ENCODE data around the gene PSAT1. TPM values are rescaled to one million over a fixed set of nuclear protein-coding genes. Genes with fewer than 3 reads are reported as not detected.

Gene PSAT1
- 56.0 and 69.5 TPM in 2 replicates for total RNA-seq (2022)
- Bru-seq, nascent RNA: percentile 80 among the genes with signal in this experiment
- percentile 90 among the genes with signal in this experiment for BruChase-seq, experiment 1, labeled RNA remaining after a 6-hour chase
- percentile 77 among the genes with signal in this experiment for BruChase-seq, experiment 2, labeled RNA remaining after a 2-hour chase
- long read RNA-seq, transcript PSAT1-202 (9 exons, 2,188 nt): major isoform, 87 of 99 reads
- long read RNA-seq, partial matches to known transcripts: 8 of 99 reads
- long read RNA-seq, other reads (novel, unspliced or antisense): 2 of 99 reads

DNA sequence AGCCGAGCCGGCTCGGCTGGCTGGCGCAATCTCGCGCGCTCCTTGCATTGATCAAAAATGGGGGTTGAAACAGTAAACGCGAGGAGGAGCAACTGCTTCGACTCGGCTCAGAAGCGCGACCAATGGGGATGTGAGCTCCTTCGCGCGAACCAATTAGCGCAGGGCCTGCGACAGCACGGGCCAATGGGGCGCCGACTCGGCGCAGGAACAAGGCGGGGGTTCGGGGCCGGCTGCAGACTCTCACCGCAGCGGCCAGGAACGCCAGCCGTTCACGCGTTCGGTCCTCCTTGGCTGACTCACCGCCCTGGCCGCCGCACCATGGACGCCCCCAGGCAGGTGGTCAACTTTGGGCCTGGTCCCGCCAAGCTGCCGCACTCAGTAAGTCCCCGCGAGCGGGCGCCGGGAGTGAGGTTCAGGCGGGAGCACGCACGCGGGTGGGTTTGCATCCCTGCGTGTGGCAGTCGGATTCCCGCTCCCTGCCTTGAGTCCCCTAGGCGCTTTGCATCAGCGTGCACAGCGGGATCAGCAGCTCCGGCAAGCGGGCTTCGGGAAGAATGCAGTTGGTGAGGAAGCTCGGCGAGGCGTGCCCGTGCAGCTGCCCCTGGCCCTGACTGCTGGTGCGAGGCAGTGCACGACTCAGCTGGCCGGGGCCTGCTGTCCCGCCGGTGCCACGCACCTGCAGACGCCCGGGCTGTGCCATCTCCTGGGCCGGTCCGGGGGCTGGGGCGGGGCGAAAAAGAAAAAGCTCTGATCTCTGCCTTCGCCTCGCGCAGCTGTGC, at the start of gene PSAT1:
TSS of gene PSAT1 (plus strand) at position 233 of the 779 bp plus-strand sequence. CDS start at position 319, 86 bp downstream.
- H3K4me1 Mint-ChIP-seq (ENCODE audit: low read depth, unreplicated experiment): peaks cover 8% of the 10 kb centered on the region
- peak within 1 kb of the TSS; percentile 91 for H3K4me3 Mint-ChIP-seq (ENCODE audit: low read depth, unreplicated experiment)
- DNase-seq: peak; percentile 89
- TF ChIP-seq, protein P1, sequence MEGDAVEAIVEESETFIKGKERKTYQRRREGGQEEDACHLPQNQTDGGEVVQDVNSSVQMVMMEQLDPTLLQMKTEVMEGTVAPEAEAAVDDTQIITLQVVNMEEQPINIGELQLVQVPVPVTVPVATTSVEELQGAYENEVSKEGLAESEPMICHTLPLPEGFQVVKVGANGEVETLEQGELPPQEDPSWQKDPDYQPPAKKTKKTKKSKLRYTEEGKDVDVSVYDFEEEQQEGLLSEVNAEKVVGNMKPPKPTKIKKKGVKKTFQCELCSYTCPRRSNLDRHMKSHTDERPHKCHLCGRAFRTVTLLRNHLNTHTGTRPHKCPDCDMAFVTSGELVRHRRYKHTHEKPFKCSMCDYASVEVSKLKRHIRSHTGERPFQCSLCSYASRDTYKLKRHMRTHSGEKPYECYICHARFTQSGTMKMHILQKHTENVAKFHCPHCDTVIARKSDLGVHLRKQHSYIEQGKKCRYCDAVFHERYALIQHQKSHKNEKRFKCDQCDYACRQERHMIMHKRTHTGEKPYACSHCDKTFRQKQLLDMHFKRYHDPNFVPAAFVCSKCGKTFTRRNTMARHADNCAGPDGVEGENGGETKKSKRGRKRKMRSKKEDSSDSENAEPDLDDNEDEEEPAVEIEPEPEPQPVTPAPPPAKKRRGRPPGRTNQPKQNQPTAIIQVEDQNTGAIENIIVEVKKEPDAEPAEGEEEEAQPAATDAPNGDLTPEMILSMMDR (IDR thresholded peaks at IDR 0.05; ENCODE audit: unreplicated experiment): no peak
- peaks cover 39% of the 10 kb centered on the region for H3K36me3 Mint-ChIP-seq (ENCODE audit: insufficient read depth, unreplicated experiment)
- intact Hi-C loops (cut with micrococcal nuclease; ENCODE audit: unreplicated experiment): no loop called here
- no peaks in the 10 kb centered on the region for H3K27me3 Mint-ChIP-seq (ENCODE audit: unreplicated experiment)
- H3K27ac Mint-ChIP-seq (ENCODE audit: unreplicated experiment): peak within 1 kb of the TSS; percentile 95
- BruUV-seq (replicated peaks): no TSS peak
- H3K9me3 Mint-ChIP-seq (ENCODE audit: low read depth, unreplicated experiment): no peaks in the 10 kb centered on the region
- CTCF ChIA-PET: interaction anchor here (0.6 to 1.1 kb wide), 3 partner anchors 14 to 57 kb away, joined by 4 to 6 read pairs (median 5); no protein-coding TSS in a partner anchor

- no peak for DNase-seq
- no TSS peak for BruUV-seq (replicated peaks)
- no peaks in the 10 kb centered on the region for H3K27me3 Mint-ChIP-seq (ENCODE audit: unreplicated experiment)
- no peaks in the 10 kb centered on the region for H3K9me3 Mint-ChIP-seq (ENCODE audit: low read depth, unreplicated experiment)
- CTCF ChIA-PET: no interaction called here
- no peaks in the 10 kb centered on the region for H3K36me3 Mint-ChIP-seq (ENCODE audit: insufficient read depth, unreplicated experiment)
- H3K4me3 Mint-ChIP-seq (ENCODE audit: low read depth, unreplicated experiment): no peak overlapping the region
- H3K4me1 Mint-ChIP-seq (ENCODE audit: low read depth, unreplicated experiment): no peaks in the 10 kb centered on the region
- intact Hi-C loops (cut with micrococcal nuclease; ENCODE audit: unreplicated experiment): no loop called here
- TF ChIP-seq, protein P1 (IDR thresholded peaks at IDR 0.05; ENCODE audit: unreplicated experiment): no peak
- H3K27ac Mint-ChIP-seq (ENCODE audit: unreplicated experiment): no peak overlapping the region
These were observed 48.3 kb upstream of the PSAT1 start for GRCh38 chr9:78248635-78249034.

DNA sequence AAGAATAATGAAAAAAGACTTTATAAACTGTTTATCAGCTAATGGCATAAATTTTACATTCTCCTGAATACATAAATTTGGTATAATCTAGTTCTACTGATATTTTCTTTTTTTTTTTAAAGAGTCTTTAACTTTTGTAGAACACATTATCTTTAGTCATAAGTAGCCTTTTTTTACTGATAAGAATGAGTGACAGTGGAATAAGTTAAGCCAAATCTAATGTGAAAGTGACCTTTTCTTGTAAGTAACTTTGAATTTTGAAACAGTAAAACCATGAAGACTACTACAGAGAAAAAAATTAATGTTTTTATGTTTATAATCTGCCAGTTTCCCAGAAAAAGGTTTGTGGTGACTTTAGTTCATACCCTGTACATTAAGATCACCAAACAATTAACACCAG, 47.4 kb upstream of the PSAT1 start:
- Mint-ChIP-seq H3K27ac (ENCODE audit: unreplicated experiment) (no peak overlapping the region), H3K9me3 (ENCODE audit: low read depth, unreplicated experiment) (no peaks in the 10 kb centered on the region), H3K36me3 (ENCODE audit: insufficient read depth, unreplicated experiment) (no peaks in the 10 kb centered on the region), H3K4me3 (ENCODE audit: low read depth, unreplicated experiment) (no peak overlapping the region), H3K27me3 (ENCODE audit: unreplicated experiment) (no peaks in the 10 kb centered on the region), H3K4me1 (ENCODE audit: low read depth, unreplicated experiment) (no peaks in the 10 kb centered on the region)
- DNase-seq: no peak
- intact Hi-C loops (cut with micrococcal nuclease; ENCODE audit: unreplicated experiment): no loop called here
- CTCF ChIA-PET: no interaction called here
- BruUV-seq (replicated peaks): no TSS peak
- TF ChIP-seq, protein P1 (IDR thresholded peaks at IDR 0.05; ENCODE audit: unreplicated experiment): no peak

GRCh38 chr9:78252616-78253015, 44.3 kb upstream of the PSAT1 start:
- CTCF ChIA-PET: no interaction called here
- no TSS peak for BruUV-seq (replicated peaks)
- intact Hi-C loops (cut with micrococcal nuclease; ENCODE audit: unreplicated experiment): no loop called here
- H3K9me3 Mint-ChIP-seq (ENCODE audit: low read depth, unreplicated experiment): no peaks in the 10 kb centered on the region
- TF ChIP-seq, protein P1 (IDR thresholded peaks at IDR 0.05; ENCODE audit: unreplicated experiment): no peak
- no peak for DNase-seq
- H3K36me3 Mint-ChIP-seq (ENCODE audit: insufficient read depth, unreplicated experiment): no peaks in the 10 kb centered on the region
- H3K27ac Mint-ChIP-seq (ENCODE audit: unreplicated experiment): no peak overlapping the region
- H3K27me3 Mint-ChIP-seq (ENCODE audit: unreplicated experiment): no peaks in the 10 kb centered on the region
- no peak overlapping the region for H3K4me3 Mint-ChIP-seq (ENCODE audit: low read depth, unreplicated experiment)
- H3K4me1 Mint-ChIP-seq (ENCODE audit: low read depth, unreplicated experiment): no peaks in the 10 kb centered on the region

Measured in Calu3 (cell line).